ENCODE results near the gene AGMAT.
"Not testable (repeated sequence)": the region's sequence is repeated elsewhere in the genome, so short reads cannot be mapped to it uniquely, and the experiment has no call there.

- not testable (repeated sequence) for TF ChIP-seq CTCF, EZH2 (IDR thresholded peaks at IDR 0.05)
Observed at GRCh38 chr1:15603966-15604282, 19.1 kb upstream of the AGMAT start.

Data from neural progenitor cell (in vitro differentiated cells).